Measurements from ENCODE around the gene LARP4. TPM values are rescaled to one million over a fixed set of nuclear protein-coding genes. Genes with fewer than 3 reads are reported as not detected.

The LARP4 gene
- total RNA-seq, 1 donor from 2014 or later = 58.0 TPM

- no peaks in the 10 kb centered on the region for H3K9me3 Mint-ChIP-seq
- H3K36me3 Mint-ChIP-seq (ENCODE audit: low read depth) = peaks cover 12% of the 10 kb centered on the region
- H3K4me1 Mint-ChIP-seq = peaks cover 21% of the 10 kb centered on the region
- no peak for DNase-seq (ENCODE audit: low read depth, low spot score)
- no peak overlapping the region for H3K4me3 Mint-ChIP-seq
- TF ChIP-seq CTCF (conservative IDR thresholded peaks at IDR 0.05) = no peak
- no peak overlapping the region for H3K27ac Mint-ChIP-seq (ENCODE audit: unreplicated experiment)
- H3K27me3 Mint-ChIP-seq (ENCODE audit: low read depth) = no peaks in the 10 kb centered on the region
These were observed 126.7 kb downstream of the LARP4 start for GRCh38 chr12:50527359-50527726.

GRCh38 chr12:50528800-50529199 is 128.1 kb downstream of the LARP4 start:
- no peak overlapping the region for H3K4me3 Mint-ChIP-seq
- no peaks in the 10 kb centered on the region for H3K27me3 Mint-ChIP-seq (ENCODE audit: low read depth)
- TF ChIP-seq CTCF (conservative IDR thresholded peaks at IDR 0.05) = no peak
- peaks cover 21% of the 10 kb centered on the region for H3K4me1 Mint-ChIP-seq
- H3K9me3 Mint-ChIP-seq = no peaks in the 10 kb centered on the region
- DNase-seq (ENCODE audit: low read depth, low spot score) = no peak
- peaks cover 8% of the 10 kb centered on the region for H3K36me3 Mint-ChIP-seq (ENCODE audit: low read depth)
- H3K27ac Mint-ChIP-seq (ENCODE audit: unreplicated experiment) = no peak overlapping the region

GRCh38 chr12:50529345-50529744 is 128.7 kb downstream of the LARP4 start:
- Mint-ChIP-seq H3K4me1 (peaks cover 21% of the 10 kb centered on the region), H3K27me3 (ENCODE audit: low read depth) (no peaks in the 10 kb centered on the region), H3K27ac (ENCODE audit: unreplicated experiment) (no peak overlapping the region)

More at GRCh38 chr12:50529345-50529744, 128.7 kb downstream of the LARP4 start:
- peaks cover 4% of the 10 kb centered on the region for H3K36me3 Mint-ChIP-seq (ENCODE audit: low read depth)
- H3K4me3 Mint-ChIP-seq = no peak overlapping the region
- no peak for TF ChIP-seq CTCF (conservative IDR thresholded peaks at IDR 0.05)
- no peak for DNase-seq (ENCODE audit: low read depth, low spot score)
- H3K9me3 Mint-ChIP-seq = no peaks in the 10 kb centered on the region

Other genes starting within 250 kb of the LARP4 start
- 61.7 and 63.4 TPM in 2 replicates for gene CERS5, start 233.5 kb upstream of the LARP4 start, total RNA-seq
- 25.5 and 27.2 TPM in 2 replicates for gene LIMA1, start 117.4 kb upstream of the LARP4 start, total RNA-seq
- not detected in 2 replicates for gene FAM186A, start 4.3 kb upstream of the LARP4 start, total RNA-seq
- 37.8 and 39.4 TPM in 2 replicates for gene DIP2B, start 104.1 kb downstream of the LARP4 start, total RNA-seq

Measured in neural crest cell (in vitro differentiated cells).